ENCODE measurements around the gene GREB1L. TPM values are rescaled to one million over a fixed set of nuclear protein-coding genes. Genes with fewer than 3 reads are reported as not detected.

The GREB1L gene
- total and polyA plus RNA-seq, 2 of the 13 experiments (the other 11 are each of a cell fraction or from before 2014, with no cell fraction given): 0.17 to 0.66 TPM

DNA sequence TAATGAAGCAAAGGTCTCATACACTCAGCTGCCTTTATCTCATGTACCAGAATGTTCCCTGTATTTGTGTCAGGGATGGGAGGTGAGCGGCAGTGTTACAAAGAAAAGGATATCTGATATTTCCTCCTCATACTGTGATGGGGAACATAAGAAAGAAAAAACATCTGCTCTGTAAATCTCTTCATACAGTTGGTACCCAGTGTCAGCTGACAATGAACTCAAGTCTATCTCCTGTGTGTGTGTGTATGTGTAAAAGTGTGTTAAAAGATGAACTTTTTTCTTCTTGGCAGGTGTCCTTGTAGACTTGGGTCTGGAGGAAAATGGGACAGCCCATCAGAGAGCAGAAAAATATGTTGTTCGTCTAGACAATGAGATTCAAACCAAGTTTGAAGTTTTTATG is 230.7 kb downstream of the GREB1L start (continued):
- TF ChIP-seq ZSCAN25 (CRISPR knock-in tag; IDR thresholded peaks at IDR 0.05) (no peak), ZNF234 (CRISPR knock-in tag; conservative IDR thresholded peaks at IDR 0.05) (no peak), ZNF232 (CRISPR knock-in tag; IDR thresholded peaks at IDR 0.05; ENCODE audit: borderline replicate concordance) (no peak), KDM6A (CRISPR knock-in tag; IDR thresholded peaks at IDR 0.05; ENCODE audit: low read depth) (no peak), NFATC3 (CRISPR knock-in tag; IDR thresholded peaks at IDR 0.05) (no peak)
- TF ChIP-seq, protein P1, sequence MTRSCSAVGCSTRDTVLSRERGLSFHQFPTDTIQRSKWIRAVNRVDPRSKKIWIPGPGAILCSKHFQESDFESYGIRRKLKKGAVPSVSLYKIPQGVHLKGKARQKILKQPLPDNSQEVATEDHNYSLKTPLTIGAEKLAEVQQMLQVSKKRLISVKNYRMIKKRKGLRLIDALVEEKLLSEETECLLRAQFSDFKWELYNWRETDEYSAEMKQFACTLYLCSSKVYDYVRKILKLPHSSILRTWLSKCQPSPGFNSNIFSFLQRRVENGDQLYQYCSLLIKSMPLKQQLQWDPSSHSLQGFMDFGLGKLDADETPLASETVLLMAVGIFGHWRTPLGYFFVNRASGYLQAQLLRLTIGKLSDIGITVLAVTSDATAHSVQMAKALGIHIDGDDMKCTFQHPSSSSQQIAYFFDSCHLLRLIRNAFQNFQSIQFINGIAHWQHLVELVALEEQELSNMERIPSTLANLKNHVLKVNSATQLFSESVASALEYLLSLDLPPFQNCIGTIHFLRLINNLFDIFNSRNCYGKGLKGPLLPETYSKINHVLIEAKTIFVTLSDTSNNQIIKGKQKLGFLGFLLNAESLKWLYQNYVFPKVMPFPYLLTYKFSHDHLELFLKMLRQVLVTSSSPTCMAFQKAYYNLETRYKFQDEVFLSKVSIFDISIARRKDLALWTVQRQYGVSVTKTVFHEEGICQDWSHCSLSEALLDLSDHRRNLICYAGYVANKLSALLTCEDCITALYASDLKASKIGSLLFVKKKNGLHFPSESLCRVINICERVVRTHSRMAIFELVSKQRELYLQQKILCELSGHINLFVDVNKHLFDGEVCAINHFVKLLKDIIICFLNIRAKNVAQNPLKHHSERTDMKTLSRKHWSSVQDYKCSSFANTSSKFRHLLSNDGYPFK (CRISPR knock-in tag; IDR thresholded peaks at IDR 0.05; ENCODE audit: borderline replicate concordance): no peak
- TF ChIP-seq, protein P2, sequence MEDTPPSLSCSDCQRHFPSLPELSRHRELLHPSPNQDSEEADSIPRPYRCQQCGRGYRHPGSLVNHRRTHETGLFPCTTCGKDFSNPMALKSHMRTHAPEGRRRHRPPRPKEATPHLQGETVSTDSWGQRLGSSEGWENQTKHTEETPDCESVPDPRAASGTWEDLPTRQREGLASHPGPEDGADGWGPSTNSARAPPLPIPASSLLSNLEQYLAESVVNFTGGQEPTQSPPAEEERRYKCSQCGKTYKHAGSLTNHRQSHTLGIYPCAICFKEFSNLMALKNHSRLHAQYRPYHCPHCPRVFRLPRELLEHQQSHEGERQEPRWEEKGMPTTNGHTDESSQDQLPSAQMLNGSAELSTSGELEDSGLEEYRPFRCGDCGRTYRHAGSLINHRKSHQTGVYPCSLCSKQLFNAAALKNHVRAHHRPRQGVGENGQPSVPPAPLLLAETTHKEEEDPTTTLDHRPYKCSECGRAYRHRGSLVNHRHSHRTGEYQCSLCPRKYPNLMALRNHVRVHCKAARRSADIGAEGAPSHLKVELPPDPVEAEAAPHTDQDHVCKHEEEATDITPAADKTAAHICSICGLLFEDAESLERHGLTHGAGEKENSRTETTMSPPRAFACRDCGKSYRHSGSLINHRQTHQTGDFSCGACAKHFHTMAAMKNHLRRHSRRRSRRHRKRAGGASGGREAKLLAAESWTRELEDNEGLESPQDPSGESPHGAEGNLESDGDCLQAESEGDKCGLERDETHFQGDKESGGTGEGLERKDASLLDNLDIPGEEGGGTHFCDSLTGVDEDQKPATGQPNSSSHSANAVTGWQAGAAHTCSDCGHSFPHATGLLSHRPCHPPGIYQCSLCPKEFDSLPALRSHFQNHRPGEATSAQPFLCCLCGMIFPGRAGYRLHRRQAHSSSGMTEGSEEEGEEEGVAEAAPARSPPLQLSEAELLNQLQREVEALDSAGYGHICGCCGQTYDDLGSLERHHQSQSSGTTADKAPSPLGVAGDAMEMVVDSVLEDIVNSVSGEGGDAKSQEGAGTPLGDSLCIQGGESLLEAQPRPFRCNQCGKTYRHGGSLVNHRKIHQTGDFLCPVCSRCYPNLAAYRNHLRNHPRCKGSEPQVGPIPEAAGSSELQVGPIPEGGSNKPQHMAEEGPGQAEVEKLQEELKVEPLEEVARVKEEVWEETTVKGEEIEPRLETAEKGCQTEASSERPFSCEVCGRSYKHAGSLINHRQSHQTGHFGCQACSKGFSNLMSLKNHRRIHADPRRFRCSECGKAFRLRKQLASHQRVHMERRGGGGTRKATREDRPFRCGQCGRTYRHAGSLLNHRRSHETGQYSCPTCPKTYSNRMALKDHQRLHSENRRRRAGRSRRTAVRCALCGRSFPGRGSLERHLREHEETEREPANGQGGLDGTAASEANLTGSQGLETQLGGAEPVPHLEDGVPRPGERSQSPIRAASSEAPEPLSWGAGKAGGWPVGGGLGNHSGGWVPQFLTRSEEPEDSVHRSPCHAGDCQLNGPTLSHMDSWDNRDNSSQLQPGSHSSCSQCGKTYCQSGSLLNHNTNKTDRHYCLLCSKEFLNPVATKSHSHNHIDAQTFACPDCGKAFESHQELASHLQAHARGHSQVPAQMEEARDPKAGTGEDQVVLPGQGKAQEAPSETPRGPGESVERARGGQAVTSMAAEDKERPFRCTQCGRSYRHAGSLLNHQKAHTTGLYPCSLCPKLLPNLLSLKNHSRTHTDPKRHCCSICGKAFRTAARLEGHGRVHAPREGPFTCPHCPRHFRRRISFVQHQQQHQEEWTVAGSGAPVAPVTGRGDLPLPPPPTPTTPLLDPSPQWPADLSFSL (CRISPR knock-in tag; IDR thresholded peaks at IDR 0.05): no peak
- TF ChIP-seq, protein P3, sequence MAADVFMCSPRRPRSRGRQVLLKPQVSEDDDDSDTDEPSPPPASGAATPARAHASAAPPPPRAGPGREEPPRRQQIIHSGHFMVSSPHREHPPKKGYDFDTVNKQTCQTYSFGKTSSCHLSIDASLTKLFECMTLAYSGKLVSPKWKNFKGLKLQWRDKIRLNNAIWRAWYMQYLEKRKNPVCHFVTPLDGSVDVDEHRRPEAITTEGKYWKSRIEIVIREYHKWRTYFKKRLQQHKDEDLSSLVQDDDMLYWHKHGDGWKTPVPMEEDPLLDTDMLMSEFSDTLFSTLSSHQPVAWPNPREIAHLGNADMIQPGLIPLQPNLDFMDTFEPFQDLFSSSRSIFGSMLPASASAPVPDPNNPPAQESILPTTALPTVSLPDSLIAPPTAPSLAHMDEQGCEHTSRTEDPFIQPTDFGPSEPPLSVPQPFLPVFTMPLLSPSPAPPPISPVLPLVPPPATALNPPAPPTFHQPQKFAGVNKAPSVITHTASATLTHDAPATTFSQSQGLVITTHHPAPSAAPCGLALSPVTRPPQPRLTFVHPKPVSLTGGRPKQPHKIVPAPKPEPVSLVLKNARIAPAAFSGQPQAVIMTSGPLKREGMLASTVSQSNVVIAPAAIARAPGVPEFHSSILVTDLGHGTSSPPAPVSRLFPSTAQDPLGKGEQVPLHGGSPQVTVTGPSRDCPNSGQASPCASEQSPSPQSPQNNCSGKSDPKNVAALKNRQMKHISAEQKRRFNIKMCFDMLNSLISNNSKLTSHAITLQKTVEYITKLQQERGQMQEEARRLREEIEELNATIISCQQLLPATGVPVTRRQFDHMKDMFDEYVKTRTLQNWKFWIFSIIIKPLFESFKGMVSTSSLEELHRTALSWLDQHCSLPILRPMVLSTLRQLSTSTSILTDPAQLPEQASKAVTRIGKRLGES (CRISPR knock-in tag; IDR thresholded peaks at IDR 0.05; ENCODE audit: borderline replicate concordance): no peak
- TF ChIP-seq, protein P4, sequence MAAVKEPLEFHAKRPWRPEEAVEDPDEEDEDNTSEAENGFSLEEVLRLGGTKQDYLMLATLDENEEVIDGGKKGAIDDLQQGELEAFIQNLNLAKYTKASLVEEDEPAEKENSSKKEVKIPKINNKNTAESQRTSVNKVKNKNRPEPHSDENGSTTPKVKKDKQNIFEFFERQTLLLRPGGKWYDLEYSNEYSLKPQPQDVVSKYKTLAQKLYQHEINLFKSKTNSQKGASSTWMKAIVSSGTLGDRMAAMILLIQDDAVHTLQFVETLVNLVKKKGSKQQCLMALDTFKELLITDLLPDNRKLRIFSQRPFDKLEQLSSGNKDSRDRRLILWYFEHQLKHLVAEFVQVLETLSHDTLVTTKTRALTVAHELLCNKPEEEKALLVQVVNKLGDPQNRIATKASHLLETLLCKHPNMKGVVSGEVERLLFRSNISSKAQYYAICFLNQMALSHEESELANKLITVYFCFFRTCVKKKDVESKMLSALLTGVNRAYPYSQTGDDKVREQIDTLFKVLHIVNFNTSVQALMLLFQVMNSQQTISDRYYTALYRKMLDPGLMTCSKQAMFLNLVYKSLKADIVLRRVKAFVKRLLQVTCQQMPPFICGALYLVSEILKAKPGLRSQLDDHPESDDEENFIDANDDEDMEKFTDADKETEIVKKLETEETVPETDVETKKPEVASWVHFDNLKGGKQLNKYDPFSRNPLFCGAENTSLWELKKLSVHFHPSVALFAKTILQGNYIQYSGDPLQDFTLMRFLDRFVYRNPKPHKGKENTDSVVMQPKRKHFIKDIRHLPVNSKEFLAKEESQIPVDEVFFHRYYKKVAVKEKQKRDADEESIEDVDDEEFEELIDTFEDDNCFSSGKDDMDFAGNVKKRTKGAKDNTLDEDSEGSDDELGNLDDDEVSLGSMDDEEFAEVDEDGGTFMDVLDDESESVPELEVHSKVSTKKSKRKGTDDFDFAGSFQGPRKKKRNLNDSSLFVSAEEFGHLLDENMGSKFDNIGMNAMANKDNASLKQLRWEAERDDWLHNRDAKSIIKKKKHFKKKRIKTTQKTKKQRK (IDR thresholded peaks at IDR 0.05; ENCODE audit: low read length): no peak
- TF ChIP-seq, protein P5, sequence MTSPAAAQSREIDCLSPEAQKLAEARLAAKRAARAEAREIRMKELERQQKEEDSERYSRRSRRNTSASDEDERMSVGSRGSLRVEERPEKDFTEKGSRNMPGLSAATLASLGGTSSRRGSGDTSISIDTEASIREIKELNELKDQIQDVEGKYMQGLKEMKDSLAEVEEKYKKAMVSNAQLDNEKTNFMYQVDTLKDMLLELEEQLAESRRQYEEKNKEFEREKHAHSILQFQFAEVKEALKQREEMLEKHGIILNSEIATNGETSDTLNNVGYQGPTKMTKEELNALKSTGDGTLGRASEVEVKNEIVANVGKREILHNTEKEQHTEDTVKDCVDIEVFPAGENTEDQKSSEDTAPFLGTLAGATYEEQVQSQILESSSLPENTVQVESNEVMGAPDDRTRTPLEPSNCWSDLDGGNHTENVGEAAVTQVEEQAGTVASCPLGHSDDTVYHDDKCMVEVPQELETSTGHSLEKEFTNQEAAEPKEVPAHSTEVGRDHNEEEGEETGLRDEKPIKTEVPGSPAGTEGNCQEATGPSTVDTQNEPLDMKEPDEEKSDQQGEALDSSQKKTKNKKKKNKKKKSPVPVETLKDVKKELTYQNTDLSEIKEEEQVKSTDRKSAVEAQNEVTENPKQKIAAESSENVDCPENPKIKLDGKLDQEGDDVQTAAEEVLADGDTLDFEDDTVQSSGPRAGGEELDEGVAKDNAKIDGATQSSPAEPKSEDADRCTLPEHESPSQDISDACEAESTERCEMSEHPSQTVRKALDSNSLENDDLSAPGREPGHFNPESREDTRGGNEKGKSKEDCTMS (CRISPR knock-in tag; conservative IDR thresholded peaks at IDR 0.05): no peak

All from HepG2 (cell line).